H9 (cell line): Measurements from ENCODE around the gene FAM222B. TPM values are rescaled to one million over a fixed set of nuclear protein-coding genes. Genes with fewer than 3 reads are reported as not detected.

Experiments used
- DNase-seq: peaks from one replicate; pipeline ENCODE4 v3.0.0-alpha.2; 2017
- H2AFZ ChIP-seq: one replicate; pipeline ENCODE4 v1.6.1; 2013; ENCODE audit warnings: mild to moderate bottlenecking, low read length, control low read depth, moderate library complexity
- H2AK5ac ChIP-seq: 2 replicates; pipeline ENCODE4 v1.6.1; 2013; ENCODE audit warnings: low read length, control low read depth, mixed read lengths; ENCODE audit not compliant: insufficient read length
- H2BK120ac ChIP-seq: one replicate; pipeline ENCODE4 v1.6.1; 2013; ENCODE audit warnings: low read depth, mild to moderate bottlenecking, low read length, control low read depth, inconsistent platforms; ENCODE audit not compliant: poor library complexity, severe bottlenecking
- H2BK12ac ChIP-seq: 2 replicates; pipeline ENCODE4 v1.6.1; 2013; ENCODE audit warnings: low read length, control low read depth, mixed read lengths, low read depth; ENCODE audit not compliant: insufficient read length
- H2BK15ac ChIP-seq: 2 replicates; pipeline ENCODE4 v1.6.1; 2013; ENCODE audit warnings: low read depth, low read length, control low read depth
- H2BK20ac ChIP-seq: one replicate; pipeline ENCODE4 v1.6.1; 2013; ENCODE audit warnings: low read depth, mild to moderate bottlenecking, low read length, control low read depth, inconsistent platforms; ENCODE audit not compliant: poor library complexity, severe bottlenecking
- H2BK5ac ChIP-seq: 2 replicates; pipeline ENCODE4 v1.6.1; 2013; ENCODE audit warnings: low read length, control low read depth, mixed read lengths; ENCODE audit not compliant: insufficient read length
- H3K14ac ChIP-seq: 2 replicates; pipeline ENCODE4 v1.6.1; 2013; ENCODE audit warnings: low read length, control low read depth; ENCODE audit not compliant: insufficient read depth
- H3K18ac ChIP-seq: 2 replicates; pipeline ENCODE4 v1.6.1; 2013; ENCODE audit warnings: low read depth, mild to moderate bottlenecking, mixed read lengths, low read length, control low read depth; ENCODE audit not compliant: insufficient read length
- H3K23ac ChIP-seq: 2 replicates; pipeline ENCODE4 v1.6.1; 2013; ENCODE audit warnings: low read length, control low read depth, mixed read lengths, low read depth; ENCODE audit not compliant: insufficient read length
- H3K23me2 ChIP-seq: 2 replicates; pipeline ENCODE4 v1.6.1; 2013; ENCODE audit warnings: low read depth, mild to moderate bottlenecking, mixed read lengths, low read length, control low read depth; ENCODE audit not compliant: insufficient read length, poor library complexity, severe bottlenecking
- H3K27ac ChIP-seq: 2 replicates; pipeline ENCODE4 v1.5.1; 2013; ENCODE audit warnings: low read length, control low read depth, mixed read lengths, low read depth; ENCODE audit not compliant: insufficient read length
- H3K27me3 ChIP-seq: 2 replicates; pipeline ENCODE4 v1.6.1; 2013; ENCODE audit warnings: low read length, control low read depth, inconsistent platforms; ENCODE audit not compliant: insufficient read depth
- H3K4ac ChIP-seq: 2 replicates; pipeline ENCODE4 v1.6.1; 2013; ENCODE audit warnings: low read depth, mild to moderate bottlenecking, control low read depth, inconsistent platforms, low read length, moderate library complexity
- H3K4me1 ChIP-seq: 2 replicates; pipeline ENCODE4 v1.6.1; 2013; ENCODE audit warnings: low read length, control low read depth, inconsistent platforms; ENCODE audit not compliant: insufficient read depth
- H3K4me2 ChIP-seq: 2 replicates; pipeline ENCODE4 v1.6.1; 2013; ENCODE audit warnings: low read length, control low read depth, mixed read lengths; ENCODE audit not compliant: insufficient read length, insufficient read depth
- H3K56ac ChIP-seq: 2 replicates; pipeline ENCODE4 v1.6.1; 2013; ENCODE audit warnings: low read depth, mild to moderate bottlenecking, mixed read lengths, low read length, control low read depth; ENCODE audit not compliant: insufficient read length
- H3K79me1 ChIP-seq: 2 replicates; pipeline ENCODE4 v1.6.1; 2013; ENCODE audit warnings: low read depth, mild to moderate bottlenecking, moderate library complexity, low read length, control low read depth, inconsistent platforms; ENCODE audit not compliant: insufficient read depth, poor library complexity, severe bottlenecking
- H3K79me2 ChIP-seq: 2 replicates; pipeline ENCODE4 v1.6.1; 2013; ENCODE audit warnings: low read length, control low read depth, inconsistent platforms; ENCODE audit not compliant: insufficient read depth
- H3K9ac ChIP-seq: 2 replicates; pipeline ENCODE4 v1.6.1; 2013; ENCODE audit warnings: low read length, control low read depth, mixed read lengths; ENCODE audit not compliant: insufficient read length; ENCODE audit errors: extremely low read depth
- H3K9me3 ChIP-seq: one replicate; pipeline ENCODE4 v1.6.1; 2013; ENCODE audit warnings: low read depth, low read length, inconsistent platforms; ENCODE audit not compliant: control insufficient read depth
- H3T11ph ChIP-seq: one replicate; pipeline ENCODE4 v1.6.1; 2013; ENCODE audit warnings: mild to moderate bottlenecking, low read length, control low read depth, inconsistent platforms
- H4K20me1 ChIP-seq: one replicate; pipeline ENCODE4 v1.6.1; 2013; ENCODE audit not compliant: control insufficient read depth, insufficient read length, insufficient read depth
- H4K5ac ChIP-seq: 2 replicates; pipeline ENCODE4 v1.6.1; 2013; ENCODE audit warnings: low read depth, mild to moderate bottlenecking, mixed read lengths, low read length, control low read depth; ENCODE audit not compliant: insufficient read length
- H4K8ac ChIP-seq: replicated peaks from 2 replicates; pipeline ENCODE4 v1.6.1; 2013; ENCODE audit warnings: low read length, control low read depth, mixed read lengths, low read depth; ENCODE audit not compliant: insufficient read length
- H4K91ac ChIP-seq: 2 replicates; pipeline ENCODE4 v1.6.1; 2013; ENCODE audit warnings: low read depth, mild to moderate bottlenecking, moderate library complexity, mixed read lengths, low read length, control low read depth; ENCODE audit not compliant: insufficient read length
- H3K27ac Mint-ChIP-seq, 3 experiments: 2 replicates in 2 of 3; 3 replicates in 1 of 3; pipeline ENCODE4 v1.8.0; 2020 to 2021; ENCODE audit warnings: mixed read lengths in 3 of 3, mild to moderate bottlenecking in 1 of 3, moderate library complexity in 1 of 3
- H3K27me3 Mint-ChIP-seq: 2 replicates; pipeline ENCODE4 v1.8.0; 2021; ENCODE audit warnings: low read depth, mild to moderate bottlenecking, moderate library complexity, mixed read lengths
- H3K36me3 Mint-ChIP-seq, 3 experiments: 2 replicates in 2 of 3; 3 replicates in 1 of 3; pipeline ENCODE4 v1.8.0; 2020 to 2021; ENCODE audit warnings: low read depth in 3 of 3, mixed read lengths in 3 of 3; ENCODE audit not compliant: insufficient read depth in 1 of 3
- H3K4me1 Mint-ChIP-seq, 2 experiments: 2 replicates each; pipeline ENCODE4 v1.8.0; 2020; ENCODE audit warnings: mixed read lengths in 2 of 2
- H3K4me3 Mint-ChIP-seq, 2 experiments: 2 replicates in 1 of 2; 3 replicates in 1 of 2; pipeline ENCODE4 v1.8.0; 2020 to 2021; ENCODE audit warnings: mild to moderate bottlenecking in 2 of 2, mixed read lengths in 2 of 2, moderate library complexity in 1 of 2
- H3K9me3 Mint-ChIP-seq, 2 experiments: 2 replicates in 1 of 2; 3 replicates in 1 of 2; pipeline ENCODE4 v1.8.0; 2020; ENCODE audit warnings: mild to moderate bottlenecking in 2 of 2, mixed read lengths in 2 of 2, moderate library complexity in 1 of 2
- CTCF ChIP-seq: fragments of 200-600 bp; sonication (generic); conservative IDR thresholded peaks from 3 replicates; pipeline ENCODE4 v1.8.0; 2021; ENCODE audit warnings: antibody characterized with exemption, mild to moderate bottlenecking
- WGBS: extraction: QIAGEN DNeasy Blood & Tissue Kit; methylation state at CpG from one replicate; pipeline ENCODE4 v1.1.7; 2013; ENCODE audit warnings: missing lambda C conversion rate, low lambda C conversion rate, mixed read lengths; ENCODE audit not compliant: insufficient read length; ENCODE audit errors: extremely low coverage; 5-methylcytosine and 5-hydroxymethylcytosine counted together
- total RNA-seq: library from RNA; stranded (reverse); gene quantifications from 2 replicates; pipeline ENCODE4 v1.2.1, GENCODE V29; 2021

FAM222B gene
- total RNA-seq, 1 experiment from 2014 or later = 76.1 TPM

- Histone ChIP-seq H2BK5ac (no peak overlapping the region), H3K27me3 (no peaks in the 10 kb centered on the region), H3K9ac (no peak overlapping the region), H3K79me2 (no peaks in the 10 kb centered on the region), H3K23ac (no peak overlapping the region), H3K27ac (no peak overlapping the region), H3K9me3 (no peaks in the 10 kb centered on the region), H4K5ac (no peak overlapping the region), H2BK120ac (no peak overlapping the region), H2AK5ac (no peak overlapping the region), H2BK20ac (no peak overlapping the region), H3K4me2 (no peak overlapping the region), H2BK15ac (no peak overlapping the region), H4K91ac (no peak overlapping the region), H3K4ac (no peak overlapping the region), H3K18ac (no peak overlapping the region), H3K14ac (no peak overlapping the region), H2BK12ac (no peak overlapping the region), H2AFZ (no peak overlapping the region), H3K23me2 (no peaks in the 10 kb centered on the region), H4K8ac (no peak overlapping the region), H3K56ac (no peak overlapping the region), H3T11ph (no peak overlapping the region), H3K79me1 (no peaks in the 10 kb centered on the region), H4K20me1 (no peaks in the 10 kb centered on the region), H3K4me1 (no peaks in the 10 kb centered on the region; the same call in 1 of the 2 replicates)
- no peak overlapping the region; a peak in 2 of 7 replicates for H3K27ac Mint-ChIP-seq
- H3K4me3 Mint-ChIP-seq = no peak overlapping the region
- no peak for TF ChIP-seq CTCF
- peaks cover 12% of the 10 kb centered on the region for H3K27me3 Mint-ChIP-seq
- no peak for DNase-seq
- H3K9me3 Mint-ChIP-seq = no peaks in the 10 kb centered on the region
- peaks cover 14 to 19% of the 10 kb centered on the region in 2 experiments for H3K4me1 Mint-ChIP-seq
- H3K36me3 Mint-ChIP-seq = peaks cover 0 to 3% (median 0%) of the 10 kb centered on the region in 3 experiments; a peak in 1 of 7 replicates
- WGBS = no CpG with 5 or more reads among the region's 7 CpGs
These were observed 24.7 kb upstream of the FAM222B start for GRCh38 chr17:28867276-28867675.
